GM12892 (cell line): ENCODE measurements around the gene SCAP.
"Not testable (repeated sequence)": the region's sequence is repeated elsewhere in the genome, so short reads cannot be mapped to it uniquely, and the experiment has no call there.

Source experiments
- POLR2AphosphoS5 ChIP-seq: IDR thresholded peaks from 2 replicates; pipeline ENCODE4 v1.6.1; 2011; ENCODE audit warnings: low read depth, low read length, control low read depth
- TAF1 ChIP-seq: IDR thresholded peaks from 2 replicates; pipeline ENCODE4 v1.6.1; 2011; ENCODE audit warnings: low read depth, mild to moderate bottlenecking, control low read depth, low read length, borderline replicate concordance

DNA sequence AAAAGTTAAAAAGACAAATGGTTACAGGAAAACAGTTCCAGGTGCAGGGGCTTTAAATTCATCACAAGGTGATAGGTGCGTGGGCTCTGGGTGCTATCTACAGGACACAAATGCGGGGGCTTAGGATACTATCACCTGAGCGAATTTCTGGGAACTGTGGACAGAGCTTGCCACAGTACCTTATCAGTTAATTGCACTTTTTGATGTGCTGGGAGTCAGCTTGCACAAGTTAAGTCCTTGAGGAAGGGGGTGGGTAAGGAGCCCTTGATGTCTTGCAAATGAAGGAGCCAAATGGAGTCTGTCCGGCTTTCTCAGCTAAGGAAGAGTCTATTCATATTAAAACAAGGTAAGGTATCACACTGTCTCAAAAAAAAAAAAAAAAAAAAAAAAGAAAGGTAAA is 6.0 kb upstream of the SCAP start:
- not testable (repeated sequence) for TF ChIP-seq TAF1, POLR2AphosphoS5
